Activated T-helper 17 cell treated with anti-CD3 and anti-CD28 coated beads, Interleukin-2, amount 50 U/mL, for 72 hours (primary cell): ENCODE measurements around the gene KCNIP1. TPM values are rescaled to one million over a fixed set of nuclear protein-coding genes. Genes with fewer than 3 reads are reported as not detected.

Experiments used
- ATAC-seq: fragments of 150-1000 bp; cut with Tn5 transposase; replicated peaks from 2 replicates; pipeline ENCODE4 v1.10.0; 2021; ENCODE audit warnings: mild to moderate bottlenecking, moderate library complexity
- H3K27ac Mint-ChIP-seq: one replicate; pipeline ENCODE4 v1.8.0; 2022; ENCODE audit warnings: mixed read lengths
- H3K27me3 Mint-ChIP-seq: one replicate; pipeline ENCODE4 v1.8.0; 2022; ENCODE audit warnings: mixed read lengths
- H3K36me3 Mint-ChIP-seq: one replicate; pipeline ENCODE4 v1.8.0; 2022; ENCODE audit warnings: low read depth, mild to moderate bottlenecking, mixed read lengths
- H3K4me1 Mint-ChIP-seq: one replicate; pipeline ENCODE4 v1.8.0; 2022; ENCODE audit warnings: mixed read lengths
- H3K4me3 Mint-ChIP-seq: one replicate; pipeline ENCODE4 v1.8.0; 2022; ENCODE audit warnings: mild to moderate bottlenecking, mixed read lengths
- H3K9me3 Mint-ChIP-seq: one replicate; pipeline ENCODE4 v1.8.0; 2022; ENCODE audit warnings: mixed read lengths
- total RNA-seq, 2 donors: library from RNA; stranded (reverse); gene quantifications; one replicate each; pipeline ENCODE4 v1.2.3, GENCODE V29; 2022

Gene KCNIP1
- total RNA-seq, 2 donors from 2014 or later = not detected

DNA sequence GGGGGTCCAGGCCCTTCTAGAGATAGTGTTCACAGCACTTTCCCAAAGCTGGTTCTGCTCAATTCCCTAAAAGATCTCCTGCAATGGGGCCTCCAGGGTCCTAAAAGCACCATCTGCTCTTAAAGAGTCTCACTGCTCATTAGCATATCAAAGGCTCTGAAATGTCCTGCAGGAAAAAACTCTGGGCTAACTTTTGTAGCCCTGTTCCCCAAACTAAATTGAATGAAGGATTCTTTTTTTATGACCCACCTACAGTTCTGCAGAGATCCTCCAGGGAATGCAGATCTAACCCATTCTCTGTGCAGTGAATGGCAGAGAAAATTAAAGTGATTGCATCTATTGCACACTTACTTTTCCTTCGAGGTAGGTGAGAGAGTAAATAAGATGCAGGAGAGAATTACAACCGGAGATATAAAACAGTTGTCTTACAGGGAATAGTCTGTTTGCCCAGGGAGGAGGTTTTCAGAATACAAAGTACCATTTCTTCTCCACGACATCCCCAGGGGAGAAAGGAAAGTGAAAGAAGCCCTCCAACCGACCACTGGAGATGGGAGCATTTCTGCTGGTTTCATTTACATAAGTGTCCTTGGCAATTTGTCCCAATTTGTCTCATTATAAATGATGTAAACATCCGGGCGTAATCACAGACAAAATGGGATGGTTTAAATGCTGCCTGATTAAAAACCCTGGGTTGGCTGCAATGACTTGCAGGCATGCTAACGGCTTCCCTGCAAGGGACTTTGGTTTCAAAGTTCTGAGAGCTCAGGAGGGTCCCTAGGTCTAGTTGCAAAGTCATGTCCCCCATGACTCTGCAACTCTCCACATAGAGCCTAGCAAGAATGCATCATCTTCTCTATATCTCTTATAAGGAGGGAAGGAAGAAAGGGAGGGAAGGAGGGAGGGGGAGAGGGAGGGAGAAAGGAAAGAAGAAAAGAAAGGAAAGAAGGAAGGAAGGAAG is 114.0 kb downstream of the KCNIP1 start:
- H3K9me3 Mint-ChIP-seq = no peaks in the 10 kb centered on the region
- H3K27me3 Mint-ChIP-seq = peaks cover 19% of the 10 kb centered on the region

DNA sequence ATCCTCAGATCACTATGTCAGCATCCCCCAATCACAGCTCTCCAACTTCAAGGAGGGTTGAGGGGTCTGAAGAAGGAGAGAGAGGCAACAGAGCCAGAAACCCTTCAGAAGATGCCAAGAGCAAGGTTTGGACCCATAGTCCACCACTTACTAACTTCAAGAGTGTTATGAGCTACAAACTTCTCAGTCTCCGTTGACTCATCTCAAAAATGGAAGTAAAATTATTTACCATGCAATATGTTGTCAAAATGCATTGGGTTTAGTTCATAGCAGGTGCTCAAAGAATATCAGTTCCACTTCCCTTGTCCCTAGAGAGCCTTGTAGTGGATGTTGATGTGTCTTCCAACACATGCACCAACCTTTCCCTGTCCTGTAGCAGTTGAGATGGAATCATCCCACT is 116.0 kb downstream of the KCNIP1 start:
- no peaks in the 10 kb centered on the region for H3K4me1 Mint-ChIP-seq
- no peaks in the 10 kb centered on the region for H3K9me3 Mint-ChIP-seq
- ATAC-seq = peak; percentile 19
- H3K36me3 Mint-ChIP-seq = no peaks in the 10 kb centered on the region
- peaks cover 17% of the 10 kb centered on the region for H3K27me3 Mint-ChIP-seq
- H3K27ac Mint-ChIP-seq = no peak overlapping the region
- no peak overlapping the region for H3K4me3 Mint-ChIP-seq

More for the DNA sequence above, 114.0 kb downstream of the KCNIP1 start:
- Mint-ChIP-seq H3K36me3 (no peaks in the 10 kb centered on the region), H3K27ac (no peak overlapping the region), H3K4me3 (no peak overlapping the region), H3K4me1 (peaks cover 4% of the 10 kb centered on the region)
- no peak for ATAC-seq

DNA sequence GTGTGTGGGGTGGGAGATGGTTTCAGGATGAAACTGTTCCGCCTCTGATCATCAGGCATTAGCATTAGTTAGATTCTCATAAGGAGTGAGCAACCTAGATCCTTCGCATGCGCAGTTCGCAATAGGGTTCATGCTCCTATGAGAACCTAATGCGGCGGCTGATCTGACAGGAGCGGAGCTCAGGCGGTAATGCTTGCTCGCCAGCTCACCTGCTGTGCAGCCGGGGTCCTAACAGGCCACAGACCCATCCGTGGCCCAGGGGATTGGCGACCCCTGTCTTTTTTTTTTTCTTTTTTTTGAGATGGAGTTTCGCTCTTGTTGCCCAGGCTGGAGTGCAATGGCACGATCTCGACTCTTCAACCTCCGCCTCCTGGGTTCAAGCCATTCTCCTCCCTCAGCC is 119.1 kb downstream of the KCNIP1 start:
- Mint-ChIP-seq H3K27ac (no peak overlapping the region), H3K27me3 (peaks cover 14% of the 10 kb centered on the region), H3K36me3 (no peaks in the 10 kb centered on the region), H3K9me3 (no peaks in the 10 kb centered on the region), H3K4me3 (no peak overlapping the region), H3K4me1 (no peaks in the 10 kb centered on the region)
- no peak for ATAC-seq

DNA sequence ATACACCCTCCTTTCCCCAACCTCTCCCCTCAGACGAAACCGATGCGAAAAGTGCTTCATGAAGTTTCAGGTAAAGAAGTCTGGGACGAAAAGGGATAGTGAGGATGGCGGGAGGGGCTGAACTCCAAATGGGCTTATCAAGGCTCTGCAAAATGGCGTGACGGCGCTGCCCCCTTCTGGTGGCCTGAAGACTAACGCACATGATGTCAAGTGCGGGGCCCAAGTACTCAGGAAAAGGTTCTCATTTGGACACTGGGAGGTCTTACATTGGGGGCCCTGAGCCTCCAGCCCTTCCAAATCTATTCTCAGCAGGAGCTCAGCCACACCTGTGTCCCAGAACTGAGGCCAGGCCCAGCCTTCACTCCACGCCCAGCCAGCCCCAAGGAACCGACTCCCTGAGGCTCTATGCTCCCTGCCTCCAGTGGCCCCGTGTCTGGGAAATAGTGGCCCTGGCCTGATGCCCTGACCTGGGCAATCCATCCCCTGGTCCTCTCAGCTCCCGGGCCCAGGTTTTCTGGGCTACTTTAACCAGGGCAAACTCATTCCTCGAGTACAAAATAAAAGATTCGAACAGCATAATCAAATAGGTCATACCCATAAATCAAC is 119.9 kb downstream of the KCNIP1 start:
- ATAC-seq = peak; percentile 40
- no peaks in the 10 kb centered on the region for H3K4me1 Mint-ChIP-seq
- H3K27ac Mint-ChIP-seq = no peak overlapping the region
- no peaks in the 10 kb centered on the region for H3K9me3 Mint-ChIP-seq
- peaks cover 14% of the 10 kb centered on the region for H3K27me3 Mint-ChIP-seq
- H3K4me3 Mint-ChIP-seq = no peak overlapping the region
- no peaks in the 10 kb centered on the region for H3K36me3 Mint-ChIP-seq

DNA sequence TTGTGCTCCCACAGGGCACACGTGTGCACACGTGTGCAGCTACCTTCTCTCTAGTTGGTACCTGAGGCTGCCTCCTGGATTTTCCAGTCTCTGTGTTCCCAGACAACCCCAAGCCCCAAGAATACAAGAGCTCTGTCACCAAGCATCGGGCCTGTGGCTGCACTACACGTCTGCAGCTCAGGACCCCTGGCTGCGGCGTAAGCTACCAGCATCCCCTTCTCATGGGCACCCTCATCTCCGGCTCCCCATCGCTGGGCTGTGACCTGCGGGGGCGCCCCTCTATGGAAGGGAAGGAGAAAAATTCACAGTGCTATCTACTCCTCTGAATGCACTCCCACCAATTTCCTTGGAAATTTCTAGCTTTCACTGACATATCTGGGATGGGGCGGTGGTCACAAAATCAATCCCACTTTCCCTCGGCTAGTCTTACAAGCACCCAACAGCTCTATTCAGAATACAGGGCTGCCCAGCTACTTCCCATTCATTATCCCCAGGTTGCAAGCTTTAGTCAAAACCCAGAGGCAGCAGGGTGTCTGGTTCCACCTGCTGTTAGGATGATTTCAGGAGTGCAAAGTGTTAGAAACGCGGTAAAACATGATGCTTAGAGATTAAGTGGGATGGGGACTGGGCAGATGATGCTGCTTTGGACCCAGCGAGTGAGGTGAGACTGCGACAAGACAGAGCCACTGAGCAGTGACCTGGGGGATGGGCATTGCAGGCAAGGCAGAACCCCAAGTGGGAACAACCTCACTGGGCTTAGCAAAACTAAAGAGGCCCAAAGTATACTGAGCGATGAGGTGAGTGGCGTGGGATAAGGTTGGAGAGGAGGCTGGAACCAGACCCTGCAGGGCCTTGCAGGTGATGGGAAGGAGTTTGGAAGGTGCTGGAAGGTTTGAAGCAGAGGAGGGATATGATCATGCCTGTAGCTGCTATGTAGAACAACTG is 121.7 kb downstream of the KCNIP1 start:
- ATAC-seq = no peak
- peaks cover 14% of the 10 kb centered on the region for H3K27me3 Mint-ChIP-seq
- H3K27ac Mint-ChIP-seq = no peak overlapping the region
- H3K4me3 Mint-ChIP-seq = no peak overlapping the region
- H3K36me3 Mint-ChIP-seq = no peaks in the 10 kb centered on the region
- no peaks in the 10 kb centered on the region for H3K4me1 Mint-ChIP-seq
- H3K9me3 Mint-ChIP-seq = no peaks in the 10 kb centered on the region

DNA sequence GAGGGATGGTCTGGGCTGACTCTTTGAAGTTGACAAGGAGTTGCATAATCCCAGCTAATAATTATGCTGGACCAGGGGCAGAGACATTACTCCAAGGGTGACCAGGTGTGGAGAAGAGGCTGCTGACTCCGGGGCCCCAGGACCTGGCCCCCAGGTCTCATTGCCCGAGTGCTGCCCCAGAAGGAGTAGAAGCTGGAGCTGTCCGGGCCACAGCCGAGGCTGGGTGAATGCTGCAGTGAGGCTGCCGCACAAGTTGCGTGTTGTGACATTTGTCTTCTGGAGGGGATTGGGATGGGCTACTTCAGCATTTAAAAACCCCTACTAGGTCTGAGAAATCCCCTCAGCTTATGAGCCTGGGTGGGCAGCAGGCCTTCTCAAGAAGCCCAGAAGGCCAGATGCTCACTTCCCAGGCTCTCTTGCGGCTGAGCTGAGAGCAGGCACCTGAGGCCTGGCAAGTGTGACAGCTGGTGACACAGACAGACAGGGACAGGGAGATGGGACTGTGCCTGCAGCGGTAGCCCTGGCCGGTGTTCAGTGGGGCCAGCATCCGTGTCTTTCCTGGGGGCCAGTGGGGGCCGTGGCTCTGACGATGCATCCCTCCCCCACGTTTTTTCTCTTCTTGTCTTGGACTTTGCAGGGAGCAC is 122.8 kb downstream of the KCNIP1 start:
- H3K9me3 Mint-ChIP-seq = no peaks in the 10 kb centered on the region
- H3K27me3 Mint-ChIP-seq = peaks cover 14% of the 10 kb centered on the region
- no peak overlapping the region for H3K27ac Mint-ChIP-seq
- H3K4me3 Mint-ChIP-seq = no peak overlapping the region
- ATAC-seq = no peak
- no peaks in the 10 kb centered on the region for H3K4me1 Mint-ChIP-seq
- no peaks in the 10 kb centered on the region for H3K36me3 Mint-ChIP-seq

DNA sequence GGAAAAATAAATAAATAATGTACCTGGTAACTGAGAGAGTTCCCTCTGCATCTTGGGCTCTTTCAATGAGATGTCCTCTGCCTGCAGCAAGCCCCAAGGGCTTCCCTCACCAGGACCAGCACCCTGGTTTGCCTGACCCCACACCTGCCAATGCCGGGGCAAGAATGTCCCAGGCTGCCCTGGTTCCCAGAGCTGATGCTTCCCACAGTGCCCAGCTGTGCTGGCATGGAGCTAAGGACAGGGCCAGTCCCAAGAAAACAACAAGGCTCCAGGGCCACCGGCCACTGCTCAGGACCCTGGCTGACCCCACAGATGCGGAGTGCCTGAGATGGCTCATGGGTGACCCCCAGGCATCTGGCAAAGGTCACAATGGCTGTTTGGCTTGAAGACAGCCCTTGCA is 123.5 kb downstream of the KCNIP1 start:
- H3K4me1 Mint-ChIP-seq = no peaks in the 10 kb centered on the region
- no peak for ATAC-seq
- H3K9me3 Mint-ChIP-seq = no peaks in the 10 kb centered on the region
- H3K27me3 Mint-ChIP-seq = peaks cover 14% of the 10 kb centered on the region
- no peak overlapping the region for H3K27ac Mint-ChIP-seq
- no peaks in the 10 kb centered on the region for H3K36me3 Mint-ChIP-seq
- H3K4me3 Mint-ChIP-seq = no peak overlapping the region

DNA sequence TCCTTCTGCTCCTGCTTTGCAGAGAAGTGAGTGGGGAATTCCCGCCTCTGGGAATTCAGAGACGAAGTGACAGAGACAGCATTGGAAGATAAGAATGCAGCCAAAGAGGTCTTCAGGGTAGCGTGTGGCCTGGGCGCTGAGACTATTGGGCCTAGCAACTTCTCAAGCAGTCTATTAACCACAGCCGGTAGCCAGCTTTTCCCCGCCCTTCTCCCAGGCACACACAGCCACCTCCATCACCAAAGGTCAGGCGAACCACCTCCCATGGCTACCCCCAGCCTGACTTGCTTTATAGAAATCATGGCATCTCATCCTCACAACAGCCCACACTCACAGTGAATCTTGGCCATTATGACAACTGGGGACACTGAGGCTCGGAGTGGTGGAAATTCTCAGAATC is 124.2 kb downstream of the KCNIP1 start:
- no peak overlapping the region for H3K4me3 Mint-ChIP-seq
- no peak for ATAC-seq
- no peaks in the 10 kb centered on the region for H3K36me3 Mint-ChIP-seq
- H3K27ac Mint-ChIP-seq = no peak overlapping the region
- peaks cover 14% of the 10 kb centered on the region for H3K27me3 Mint-ChIP-seq
- H3K4me1 Mint-ChIP-seq = peaks cover 2% of the 10 kb centered on the region
- H3K9me3 Mint-ChIP-seq = no peaks in the 10 kb centered on the region

DNA sequence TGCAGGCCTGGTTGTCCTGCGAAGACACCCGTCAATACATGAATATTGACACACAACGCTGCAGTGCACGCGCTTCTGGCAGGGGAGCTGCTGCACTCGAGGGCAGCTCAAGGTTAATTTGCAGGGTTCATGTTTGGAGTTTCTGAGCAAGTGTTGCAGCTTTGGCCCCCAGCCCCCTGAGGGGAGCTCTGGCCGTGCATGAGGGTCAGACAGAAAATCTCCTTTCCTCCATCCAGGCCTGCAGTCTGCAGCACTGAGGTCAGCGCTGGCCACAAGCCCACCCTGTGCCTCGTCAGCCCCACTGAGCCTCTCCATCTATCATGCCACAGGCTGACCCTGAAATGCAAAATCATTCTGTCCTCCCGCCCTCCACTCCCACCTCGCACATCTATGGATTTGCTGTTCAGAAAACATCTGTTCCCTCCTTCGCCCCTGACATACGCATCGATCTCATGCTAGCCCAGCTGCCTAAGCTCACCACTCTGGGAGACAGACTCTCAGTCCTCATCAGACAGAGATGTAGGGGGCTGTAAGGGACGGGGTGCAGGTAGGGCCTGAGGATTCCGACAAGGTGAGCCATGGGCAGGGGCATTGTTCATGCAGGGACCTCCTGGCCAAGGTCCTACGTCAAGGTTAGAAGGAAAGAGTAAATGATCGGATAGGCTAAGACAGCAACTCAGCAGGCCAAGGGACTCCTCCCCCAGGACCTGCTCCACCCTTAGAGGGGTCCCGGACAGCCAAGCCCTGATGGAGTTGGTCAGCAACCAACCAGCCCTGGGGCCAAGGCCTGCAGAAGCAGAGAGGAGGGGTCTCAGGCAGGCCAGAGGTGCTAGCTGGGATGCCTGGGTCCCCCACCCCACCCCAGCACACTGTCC is 125.1 kb downstream of the KCNIP1 start:
- ATAC-seq = no peak

DNA sequence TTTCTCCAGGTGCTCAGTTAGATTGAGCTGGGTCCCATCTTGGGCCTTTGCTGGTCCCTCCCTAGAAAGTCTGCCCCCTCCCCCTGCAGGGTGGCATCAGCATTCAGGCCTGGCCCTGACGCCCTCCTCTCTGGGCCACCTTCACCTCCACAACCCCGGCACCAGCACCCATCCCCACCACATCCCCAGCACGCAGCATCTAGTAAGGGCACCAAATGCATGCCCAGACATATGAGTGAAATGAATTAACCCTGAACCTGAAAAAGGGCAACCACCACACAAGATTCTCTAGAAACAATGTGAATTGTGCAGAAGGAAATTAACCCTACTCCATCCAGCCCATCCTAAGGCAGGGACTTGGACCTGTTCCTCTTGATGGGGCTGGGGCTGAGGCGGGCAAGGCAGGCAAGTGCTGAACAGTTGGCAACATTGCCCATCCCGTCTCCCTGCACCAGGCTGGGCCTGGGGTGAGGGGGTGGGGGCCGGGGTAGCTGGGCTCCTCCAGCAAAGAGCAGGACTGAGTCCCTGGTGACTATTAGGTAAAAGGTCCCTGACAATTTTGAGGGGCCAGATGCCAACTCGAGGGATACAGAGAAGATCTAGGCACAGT is 125.9 kb downstream of the KCNIP1 start:
- Mint-ChIP-seq H3K27me3 (peaks cover 11% of the 10 kb centered on the region), H3K4me1 (peaks cover 13% of the 10 kb centered on the region), H3K27ac (no peak overlapping the region), H3K4me3 (no peak overlapping the region), H3K36me3 (no peaks in the 10 kb centered on the region), H3K9me3 (no peaks in the 10 kb centered on the region)
- no peak for ATAC-seq

More for the DNA sequence above, 125.1 kb downstream of the KCNIP1 start:
- Mint-ChIP-seq H3K4me3 (no peak overlapping the region), H3K36me3 (no peaks in the 10 kb centered on the region), H3K4me1 (peaks cover 10% of the 10 kb centered on the region), H3K9me3 (no peaks in the 10 kb centered on the region), H3K27me3 (peaks cover 16% of the 10 kb centered on the region), H3K27ac (no peak overlapping the region)

DNA sequence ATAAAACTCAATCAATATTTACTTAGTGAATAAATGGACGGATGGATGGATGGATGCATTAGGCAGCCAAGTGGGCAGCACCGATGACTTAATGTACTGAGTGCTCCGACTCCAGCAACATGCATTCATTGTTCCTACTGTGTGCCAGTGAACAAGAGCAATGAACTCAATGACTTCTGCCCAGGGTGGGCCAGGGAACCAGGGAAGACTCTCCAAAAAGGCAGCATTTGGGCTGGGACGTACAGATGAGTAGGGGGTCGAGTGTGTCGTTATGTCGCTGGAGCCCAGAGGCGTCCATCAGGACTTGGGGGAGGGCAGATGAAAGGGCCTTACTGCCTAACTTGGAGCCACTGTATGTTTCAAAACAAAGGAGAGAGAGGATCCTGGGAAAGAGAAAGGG is 126.4 kb downstream of the KCNIP1 start:
- H3K4me3 Mint-ChIP-seq = no peak overlapping the region
- H3K9me3 Mint-ChIP-seq = no peaks in the 10 kb centered on the region
- ATAC-seq = no peak
- peaks cover 13% of the 10 kb centered on the region for H3K4me1 Mint-ChIP-seq
- H3K27ac Mint-ChIP-seq = no peak overlapping the region
- no peaks in the 10 kb centered on the region for H3K36me3 Mint-ChIP-seq
- peaks cover 11% of the 10 kb centered on the region for H3K27me3 Mint-ChIP-seq

DNA sequence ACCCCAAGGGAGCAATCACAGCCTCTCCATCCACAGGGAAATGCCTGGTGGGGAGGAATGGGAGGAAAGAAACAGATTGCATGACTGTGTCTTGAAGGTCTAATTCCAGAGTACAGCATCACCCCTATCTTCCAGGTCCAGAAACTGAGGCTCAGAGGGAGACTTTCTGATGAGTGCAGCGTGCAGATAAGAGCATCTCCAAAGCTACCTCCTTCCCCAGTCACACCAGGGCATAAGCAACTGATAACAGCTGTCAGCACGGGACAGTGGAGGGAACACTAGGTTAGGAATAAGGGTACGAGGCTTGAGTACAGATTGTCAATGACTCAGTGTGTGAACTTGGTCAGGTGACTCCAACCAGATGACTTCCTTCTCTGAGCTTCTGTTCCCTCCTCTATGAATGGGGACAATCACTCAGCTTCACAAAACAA is 126.9 kb downstream of the KCNIP1 start:
- Mint-ChIP-seq H3K36me3 (no peaks in the 10 kb centered on the region), H3K27ac (no peak overlapping the region), H3K9me3 (no peaks in the 10 kb centered on the region), H3K27me3 (peaks cover 8% of the 10 kb centered on the region), H3K4me1 (peaks cover 13% of the 10 kb centered on the region), H3K4me3 (no peak overlapping the region)
- ATAC-seq = no peak
